BLaER1 (cell line): Measurements from ENCODE around the gene EXT2.

ENCODE experiments used
- H3K27ac ChIP-seq: shearing (Covaris generic); formaldehyde crosslinking; 2 replicates; pipeline ENCODE4 v1.8.1; 2022
- H3K27me3 ChIP-seq: shearing (Covaris generic); formaldehyde crosslinking; 2 replicates; pipeline ENCODE4 v1.8.1; 2022
- H3K36me3 ChIP-seq: shearing (Covaris generic); formaldehyde crosslinking; 2 replicates; pipeline ENCODE4 v1.8.1; 2022
- H3K4me1 ChIP-seq: shearing (Covaris generic); formaldehyde crosslinking; 2 replicates; pipeline ENCODE4 v1.8.1; 2022
- H3K4me2 ChIP-seq: shearing (Covaris generic); formaldehyde crosslinking; 2 replicates; pipeline ENCODE4 v1.8.1; 2022
- H3K4me3 ChIP-seq: shearing (Covaris generic); formaldehyde crosslinking; 2 replicates; pipeline ENCODE4 v1.8.1; 2022
- H3K9ac ChIP-seq: shearing (Covaris generic); formaldehyde crosslinking; 2 replicates; pipeline ENCODE4 v1.8.1; 2022
- H3K9me3 ChIP-seq: shearing (Covaris generic); formaldehyde crosslinking; 2 replicates; pipeline ENCODE4 v1.8.1; 2022
- H4K20me1 ChIP-seq: shearing (Covaris generic); formaldehyde crosslinking; 2 replicates; pipeline ENCODE4 v1.8.1; 2022
- Cebpa-rat ChIP-seq: shearing (Covaris generic); IDR thresholded peaks from 2 replicates; pipeline ENCODE4 v1.8.1; 2022

EXT2 gene

DNA sequence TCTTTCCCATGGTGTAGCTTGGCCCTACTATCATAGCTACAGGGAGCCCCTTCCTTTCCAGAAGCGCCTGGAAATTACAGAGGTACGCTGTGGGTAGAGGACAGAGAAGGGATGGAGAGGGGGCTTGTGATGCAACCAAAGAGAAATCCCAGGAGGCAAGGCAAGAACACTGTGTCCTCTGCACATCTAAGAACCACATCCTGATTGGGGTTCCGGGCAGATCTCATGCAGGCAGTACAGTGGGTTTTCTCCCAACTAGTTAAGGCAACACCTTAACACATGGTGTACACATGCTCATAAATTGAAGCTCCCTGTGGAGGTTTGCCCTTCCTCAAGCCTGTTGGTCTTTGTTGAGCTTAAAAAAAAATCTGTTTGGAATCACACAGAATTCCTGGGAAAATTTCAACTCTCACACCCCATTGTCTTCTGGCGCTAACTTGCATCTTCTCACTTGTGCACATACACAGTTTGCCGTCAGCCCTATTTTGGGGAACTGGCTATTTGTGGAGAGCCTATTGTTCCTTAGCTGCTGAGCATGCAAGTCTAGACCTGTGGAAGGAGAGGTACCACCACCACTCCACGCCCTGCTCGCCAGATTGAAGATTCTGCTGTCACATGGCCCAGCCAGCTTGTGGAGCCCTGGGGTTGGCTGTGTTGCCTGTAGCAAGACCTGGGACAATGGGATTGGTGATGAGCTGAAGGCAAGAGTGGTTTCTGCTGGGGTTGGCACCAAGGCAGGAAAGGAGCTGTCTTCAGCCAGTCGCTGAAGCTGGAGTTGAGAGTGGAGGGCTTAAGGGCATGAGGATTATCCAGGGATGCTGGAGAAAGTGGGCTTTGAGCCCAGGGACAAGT lies 162.1 kb downstream of the EXT2 start:
- H3K4me3 ChIP-seq: no peak overlapping the region
- H3K27ac ChIP-seq: no peak overlapping the region
- no peaks in the 10 kb centered on the region for H4K20me1 ChIP-seq
- H3K27me3 ChIP-seq: no peaks in the 10 kb centered on the region
- H3K9ac ChIP-seq: no peak overlapping the region
- H3K4me2 ChIP-seq: 0 out of 2 replicates have a peak overlapping the region, but pooled peaks have one; percentile 1
- no peaks in the 10 kb centered on the region for H3K36me3 ChIP-seq
- TF ChIP-seq Cebpa-rat: no peak; the same call in 1 of the 2 replicates
- peaks cover 11% of the 10 kb centered on the region; the same call in 1 of the 2 replicates for H3K4me1 ChIP-seq
- peaks cover 17% of the 10 kb centered on the region for H3K9me3 ChIP-seq

GRCh38 chr11:44258190-44258489 lies 162.7 kb downstream of the EXT2 start:
- H3K4me2 ChIP-seq: no peak overlapping the region
- no peaks in the 10 kb centered on the region for H4K20me1 ChIP-seq
- no peak overlapping the region for H3K9ac ChIP-seq
- H3K4me3 ChIP-seq: no peak overlapping the region
- H3K27me3 ChIP-seq: no peaks in the 10 kb centered on the region
- H3K4me1 ChIP-seq: peaks cover 11% of the 10 kb centered on the region; the same call in 1 of the 2 replicates
- peaks cover 11% of the 10 kb centered on the region for H3K9me3 ChIP-seq
- H3K36me3 ChIP-seq: no peaks in the 10 kb centered on the region
- no peak overlapping the region for H3K27ac ChIP-seq
- TF ChIP-seq Cebpa-rat: no peak

DNA sequence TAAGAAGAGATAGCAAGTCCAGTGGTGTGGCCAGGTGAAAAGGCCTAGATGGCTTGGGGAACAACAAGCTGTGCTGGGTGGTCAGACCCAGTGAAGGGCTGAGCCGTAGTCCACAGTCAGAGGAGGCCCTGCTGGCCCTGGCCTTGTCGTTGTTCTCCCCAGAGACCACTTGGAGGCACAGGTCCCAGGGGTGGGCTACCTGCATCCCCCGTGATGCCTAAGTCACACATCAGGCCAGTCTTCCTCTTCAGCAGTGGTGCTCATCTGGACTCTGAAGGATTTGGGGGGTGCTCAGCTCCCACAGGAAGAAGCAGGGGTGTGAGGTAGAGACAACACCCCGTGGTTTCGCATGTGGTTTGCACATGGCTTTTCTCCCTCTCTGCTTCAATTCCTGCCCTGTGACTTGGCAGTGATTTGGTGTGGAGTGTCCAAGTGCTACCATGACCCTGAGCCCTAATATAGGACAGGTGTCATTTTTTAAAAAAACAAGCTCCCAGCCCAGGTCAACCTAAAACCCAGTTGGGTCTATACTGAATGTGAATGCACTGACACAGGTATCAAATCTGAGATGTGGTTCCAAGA lies 163.5 kb downstream of the EXT2 start:
- TF ChIP-seq Cebpa-rat: no peak
- Histone ChIP-seq H3K4me2 (no peak overlapping the region), H4K20me1 (no peaks in the 10 kb centered on the region), H3K36me3 (no peaks in the 10 kb centered on the region), H3K27ac (no peak overlapping the region), H3K9ac (no peak overlapping the region), H3K27me3 (no peaks in the 10 kb centered on the region), H3K9me3 (peaks cover 4% of the 10 kb centered on the region; the same call in 1 of the 2 replicates), H3K4me1 (peaks cover 11% of the 10 kb centered on the region; the same call in 1 of the 2 replicates), H3K4me3 (no peak overlapping the region)

- H3K27me3 ChIP-seq: no peaks in the 10 kb centered on the region
- no peaks in the 10 kb centered on the region for H3K36me3 ChIP-seq
- H3K4me2 ChIP-seq: no peak overlapping the region
- no peaks in the 10 kb centered on the region for H3K9me3 ChIP-seq
- H3K4me1 ChIP-seq: peaks cover 11% of the 10 kb centered on the region; the same call in 1 of the 2 replicates
- no peak overlapping the region for H3K9ac ChIP-seq
- no peak overlapping the region for H3K27ac ChIP-seq
- no peak for TF ChIP-seq Cebpa-rat
- no peaks in the 10 kb centered on the region for H4K20me1 ChIP-seq
- no peak overlapping the region for H3K4me3 ChIP-seq
These were observed 164.6 kb downstream of the EXT2 start for GRCh38 chr11:44260081-44260480.

DNA sequence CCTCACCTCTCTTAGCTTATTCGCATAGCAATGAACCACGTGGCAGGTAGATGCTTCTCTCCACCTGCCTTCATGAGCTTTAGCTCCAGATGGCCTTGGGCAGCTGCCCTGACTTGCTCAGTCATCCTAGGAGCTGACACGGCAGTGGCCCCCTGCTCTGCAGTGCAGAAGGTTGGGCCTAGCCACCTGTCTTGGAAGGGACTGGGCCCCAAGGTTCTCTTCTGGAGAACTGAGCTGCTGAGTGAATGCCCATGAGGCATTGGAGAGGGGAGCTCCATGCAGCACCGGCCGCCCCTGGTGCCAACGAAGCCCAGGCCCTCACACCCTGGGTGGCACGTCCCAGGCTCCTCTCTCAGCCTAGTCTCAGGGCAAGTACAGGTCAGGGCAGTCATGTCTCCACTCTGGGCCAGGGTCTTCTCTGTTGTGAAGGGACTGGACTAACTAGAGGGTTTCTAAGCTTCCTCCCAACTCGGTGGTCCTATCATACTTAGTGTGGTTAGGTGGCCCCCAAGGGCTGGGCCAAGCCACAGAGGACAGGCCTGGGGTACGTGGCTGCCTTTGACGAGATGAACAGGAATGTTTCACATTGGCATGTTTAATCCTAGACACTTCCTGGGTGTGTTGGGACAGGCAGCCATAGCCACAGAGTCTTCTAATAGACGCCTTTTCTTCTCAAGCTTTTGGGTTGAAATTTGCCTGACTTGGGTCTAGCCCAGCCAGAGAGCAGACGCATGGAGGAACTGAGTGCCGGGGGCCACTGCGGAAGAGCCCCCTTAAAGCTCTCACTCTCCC lies 166.5 kb downstream of the EXT2 start:
- Histone ChIP-seq H4K20me1 (no peaks in the 10 kb centered on the region), H3K4me2 (no peak overlapping the region), H3K4me1 (peaks cover 8% of the 10 kb centered on the region; the same call in 1 of the 2 replicates), H3K9me3 (no peaks in the 10 kb centered on the region), H3K9ac (no peak overlapping the region), H3K36me3 (no peaks in the 10 kb centered on the region), H3K27ac (no peak overlapping the region), H3K4me3 (no peak overlapping the region), H3K27me3 (no peaks in the 10 kb centered on the region)
- no peak for TF ChIP-seq Cebpa-rat

GRCh38 chr11:44263738-44264437 lies 168.4 kb downstream of the EXT2 start:
- Histone ChIP-seq H3K4me3 (no peak overlapping the region), H4K20me1 (no peaks in the 10 kb centered on the region), H3K9ac (no peak overlapping the region), H3K36me3 (no peaks in the 10 kb centered on the region), H3K4me1 (no peaks in the 10 kb centered on the region), H3K27ac (no peak overlapping the region), H3K9me3 (no peaks in the 10 kb centered on the region), H3K4me2 (no peak overlapping the region), H3K27me3 (no peaks in the 10 kb centered on the region)
- TF ChIP-seq Cebpa-rat: no peak

DNA sequence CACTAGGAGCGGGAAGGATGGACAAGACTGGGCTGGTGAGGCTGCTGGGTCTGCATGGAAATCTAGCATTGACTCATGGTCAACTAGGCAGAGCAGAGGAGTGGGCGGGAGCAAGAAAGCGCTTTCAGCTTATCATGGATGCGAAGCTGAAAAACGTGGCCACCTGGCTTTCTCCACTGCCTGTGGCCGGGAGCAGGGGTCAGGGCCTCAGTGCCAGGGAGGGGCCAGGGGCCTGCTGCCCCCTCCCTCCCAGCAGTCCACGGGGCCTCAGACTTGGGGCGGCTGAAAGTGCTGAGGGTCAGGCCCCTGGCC lies 168.9 kb downstream of the EXT2 start:
- Histone ChIP-seq H3K36me3 (no peaks in the 10 kb centered on the region), H3K4me3 (no peak overlapping the region)
- no peak for TF ChIP-seq Cebpa-rat

DNA sequence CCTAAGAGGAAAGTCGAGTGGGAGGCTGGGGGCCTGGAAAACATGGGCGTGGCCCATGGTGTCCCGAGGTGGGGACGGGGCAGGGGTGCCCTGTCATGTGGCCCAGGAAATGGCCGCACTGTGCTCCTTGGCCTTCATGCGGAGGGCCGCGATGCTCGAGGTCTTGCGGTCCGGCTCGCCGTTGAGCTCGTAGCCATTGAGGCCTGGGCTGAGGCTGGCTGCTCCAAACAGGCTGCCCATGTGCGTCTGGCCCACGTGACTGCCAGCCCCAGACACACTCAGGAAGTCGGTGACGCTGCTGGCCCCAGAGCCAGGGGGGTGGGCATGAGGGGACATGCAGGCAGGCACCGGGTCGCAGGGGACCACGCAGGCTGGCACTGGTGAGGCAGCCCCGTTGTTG lies 169.3 kb downstream of the EXT2 start:
- H3K9me3 ChIP-seq: no peaks in the 10 kb centered on the region
- H3K4me1 ChIP-seq: no peaks in the 10 kb centered on the region
- H3K9ac ChIP-seq: no peak overlapping the region
- no peak overlapping the region for H3K4me3 ChIP-seq
- no peak for TF ChIP-seq Cebpa-rat
- no peaks in the 10 kb centered on the region for H4K20me1 ChIP-seq
- H3K27ac ChIP-seq: no peak overlapping the region
- H3K27me3 ChIP-seq: no peaks in the 10 kb centered on the region
- no peak overlapping the region for H3K4me2 ChIP-seq
- no peaks in the 10 kb centered on the region for H3K36me3 ChIP-seq

More for the DNA sequence above, 168.9 kb downstream of the EXT2 start:
- Histone ChIP-seq H3K9me3 (no peaks in the 10 kb centered on the region), H3K27ac (no peak overlapping the region), H3K4me2 (no peak overlapping the region), H3K4me1 (no peaks in the 10 kb centered on the region), H3K27me3 (no peaks in the 10 kb centered on the region), H3K9ac (no peak overlapping the region), H4K20me1 (no peaks in the 10 kb centered on the region)

DNA sequence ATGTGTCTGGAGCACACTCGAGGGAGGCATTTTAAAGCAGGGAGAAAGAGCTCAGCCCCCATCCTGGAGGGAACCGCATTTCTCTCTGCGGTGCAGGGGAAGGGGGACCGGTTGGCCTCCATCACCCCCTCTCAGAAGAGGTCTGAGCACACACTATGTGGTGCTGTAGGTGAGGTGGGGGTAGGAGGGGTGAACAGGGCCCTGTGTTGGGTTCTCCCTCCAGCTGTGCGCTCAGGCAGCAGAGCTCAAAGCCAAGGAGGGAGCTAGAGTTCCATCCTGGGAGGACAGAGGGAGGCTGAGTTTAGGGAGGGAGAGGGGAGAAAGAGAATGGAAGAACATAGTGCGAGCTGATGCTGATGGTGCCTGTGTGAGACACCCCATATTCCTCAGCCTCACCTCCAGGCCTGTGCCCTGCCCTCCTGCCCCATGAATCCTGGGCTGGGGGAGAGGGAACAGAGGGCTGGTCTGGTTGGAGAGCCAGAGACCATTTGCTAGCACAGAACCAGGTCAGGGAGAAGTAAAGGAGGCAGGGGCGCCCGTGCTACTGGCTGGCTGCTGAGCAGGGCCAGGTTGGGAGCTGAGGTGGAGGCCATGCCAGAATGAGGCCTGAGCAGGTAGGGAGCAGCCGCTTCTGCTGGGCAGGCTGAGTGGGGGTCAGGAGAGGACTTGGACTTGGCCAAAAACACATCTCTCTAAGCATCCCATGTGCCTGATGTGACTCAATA lies 170.7 kb downstream of the EXT2 start:
- H3K4me2 ChIP-seq: no peak overlapping the region
- no peak overlapping the region for H3K4me3 ChIP-seq
- H3K27me3 ChIP-seq: no peaks in the 10 kb centered on the region
- no peaks in the 10 kb centered on the region for H3K9me3 ChIP-seq
- H3K36me3 ChIP-seq: no peaks in the 10 kb centered on the region
- H3K4me1 ChIP-seq: no peaks in the 10 kb centered on the region
- H4K20me1 ChIP-seq: no peaks in the 10 kb centered on the region
- no peak for TF ChIP-seq Cebpa-rat
- no peak overlapping the region for H3K27ac ChIP-seq
- H3K9ac ChIP-seq: no peak overlapping the region
